Measurements from ENCODE around the gene SDK1. TPM values are rescaled to one million over a fixed set of nuclear protein-coding genes. Genes with fewer than 3 reads are reported as not detected.

Gene SDK1
- total and polyA plus RNA-seq, 2 donors: 3.2 to 7.8 TPM

- 87% methylated on average over 12 of the region's 12 CpGs for WGBS
- Histone ChIP-seq H3K4me3 (ENCODE audit: low read length in 2 of 2) (no peak overlapping the region), H3K4me1 (ENCODE audit: control insufficient read depth in 2 of 2, insufficient read depth in 2 of 2, low read length in 2 of 2) (no peaks in the 10 kb centered on the region), H3K27me3 (ENCODE audit: control insufficient read depth in 2 of 2, insufficient read depth in 1 of 2, low read length in 1 of 2) (no peaks in the 10 kb centered on the region), H3K36me3 (ENCODE audit: control insufficient read depth in 2 of 2, insufficient read depth in 2 of 2, low read length in 1 of 2) (no peaks in the 10 kb centered on the region), H3K27ac (ENCODE audit: low read depth in 1 of 2, low read length in 1 of 2) (no peak overlapping the region), H3K9me3 (ENCODE audit: control insufficient read depth in 2 of 2, insufficient read depth in 1 of 2, low read length in 1 of 2) (no peaks in the 10 kb centered on the region)
- DNase-seq (ENCODE audit: low read depth in 6 of 9, low spot score in 9 of 9): no peak
These were observed 732.9 kb downstream of the SDK1 start for GRCh38 chr7:4033996-4034395.

DNA sequence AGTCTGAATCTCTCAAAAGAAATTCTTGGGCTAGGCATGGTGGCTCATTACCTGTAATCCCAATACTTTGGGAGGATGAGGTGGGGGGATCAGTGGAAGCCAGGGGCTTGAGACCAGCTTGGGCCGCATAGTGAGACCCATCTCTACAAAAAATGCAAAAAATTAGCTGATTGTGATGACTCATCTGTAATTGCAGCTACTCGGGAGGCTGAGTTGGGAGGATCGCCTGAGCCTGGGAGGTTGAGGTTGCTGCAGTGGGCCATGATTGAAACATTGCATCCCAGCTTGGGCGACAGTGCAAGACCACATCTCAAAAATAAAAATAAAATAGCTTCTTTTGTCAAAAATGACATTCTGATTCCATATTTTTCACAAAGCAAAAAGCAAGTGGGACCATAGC, 736.3 kb downstream of the SDK1 start:
- Histone ChIP-seq H3K4me1 (ENCODE audit: control insufficient read depth in 2 of 2, insufficient read depth in 2 of 2, low read length in 2 of 2) (no peaks in the 10 kb centered on the region), H3K27me3 (ENCODE audit: control insufficient read depth in 2 of 2, insufficient read depth in 1 of 2, low read length in 1 of 2) (no peaks in the 10 kb centered on the region), H3K9me3 (ENCODE audit: control insufficient read depth in 2 of 2, insufficient read depth in 1 of 2, low read length in 1 of 2) (no peaks in the 10 kb centered on the region), H3K4me3 (ENCODE audit: low read length in 2 of 2) (no peak overlapping the region), H3K27ac (ENCODE audit: low read depth in 1 of 2, low read length in 1 of 2) (no peak overlapping the region), H3K36me3 (ENCODE audit: control insufficient read depth in 2 of 2, insufficient read depth in 2 of 2, low read length in 1 of 2) (no peaks in the 10 kb centered on the region)
- WGBS: 98% methylated on average over 4 of the region's 4 CpGs
- no peak for DNase-seq (ENCODE audit: low read depth in 6 of 9, low spot score in 9 of 9)

DNA sequence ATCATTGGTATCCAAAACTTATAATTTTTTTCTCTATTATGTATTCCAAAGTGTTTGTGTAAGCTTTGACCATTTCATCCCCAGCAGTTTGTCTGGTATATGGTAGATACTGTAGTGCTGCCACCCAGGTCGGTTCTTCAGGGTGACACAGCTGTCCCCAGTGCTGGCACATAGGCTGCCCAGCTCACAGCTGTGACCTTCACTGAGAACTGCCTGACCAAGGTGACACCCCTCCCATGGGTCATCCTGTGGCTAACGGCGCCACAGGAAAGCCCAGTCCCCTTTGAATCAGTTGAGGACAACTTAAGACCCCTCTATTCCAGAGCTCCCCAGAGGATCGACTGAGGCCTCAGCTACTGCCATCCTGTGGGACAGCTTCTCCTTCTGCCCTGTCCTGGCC, 736.8 kb downstream of the SDK1 start:
- Histone ChIP-seq H3K4me3 (ENCODE audit: low read length in 2 of 2) (no peak overlapping the region), H3K36me3 (ENCODE audit: control insufficient read depth in 2 of 2, insufficient read depth in 2 of 2, low read length in 1 of 2) (no peaks in the 10 kb centered on the region), H3K4me1 (ENCODE audit: control insufficient read depth in 2 of 2, insufficient read depth in 2 of 2, low read length in 2 of 2) (no peaks in the 10 kb centered on the region), H3K9me3 (ENCODE audit: control insufficient read depth in 2 of 2, insufficient read depth in 1 of 2, low read length in 1 of 2) (no peaks in the 10 kb centered on the region), H3K27ac (ENCODE audit: low read depth in 1 of 2, low read length in 1 of 2) (no peak overlapping the region), H3K27me3 (ENCODE audit: control insufficient read depth in 2 of 2, insufficient read depth in 1 of 2, low read length in 1 of 2) (no peaks in the 10 kb centered on the region)
- WGBS: 90% methylated on average over 4 of the region's 4 CpGs
- no peak for DNase-seq (ENCODE audit: low read depth in 6 of 9, low spot score in 9 of 9)

DNA sequence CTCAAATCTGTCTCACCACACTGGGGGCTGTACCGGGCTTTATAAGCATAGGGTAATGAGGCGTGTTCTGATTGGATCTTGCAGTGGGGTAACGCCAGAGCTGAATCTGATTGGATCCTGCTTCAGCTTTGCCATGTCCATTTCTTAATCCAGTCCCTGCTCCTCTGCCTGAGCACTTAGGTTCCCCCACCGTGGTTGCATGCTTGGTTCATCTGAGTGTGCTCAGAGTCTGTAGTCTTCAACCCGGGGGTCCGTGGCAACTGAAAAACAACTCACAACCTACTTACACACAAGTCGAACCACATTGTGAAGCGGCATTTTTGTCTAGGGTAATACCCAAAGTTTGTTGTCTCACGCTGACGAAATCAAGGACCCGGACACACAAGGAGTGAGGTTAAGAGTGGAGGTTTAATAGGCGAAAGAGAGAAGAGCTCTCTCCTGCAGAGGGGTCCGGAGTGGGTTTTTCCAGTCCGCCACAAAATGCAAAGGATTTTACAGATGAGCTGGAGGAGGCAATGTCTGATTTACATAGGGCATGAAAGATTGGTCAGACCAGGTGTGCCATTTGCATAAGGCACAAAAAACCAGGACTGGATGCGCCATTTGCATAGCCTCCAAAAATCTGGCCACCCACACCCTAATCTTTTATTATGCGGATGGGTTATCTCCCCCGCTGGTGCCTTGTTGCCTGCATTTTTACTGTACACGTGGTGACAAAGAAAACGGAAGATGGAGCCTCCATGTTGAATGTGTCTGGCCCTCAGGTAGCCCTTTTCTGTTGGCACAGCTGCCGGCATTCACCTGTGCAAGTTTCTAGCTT, 739.3 kb downstream of the SDK1 start:
- no peaks in the 10 kb centered on the region for H3K4me1 ChIP-seq (ENCODE audit: control insufficient read depth in 2 of 2, insufficient read depth in 2 of 2, low read length in 2 of 2)
- no peaks in the 10 kb centered on the region for H3K36me3 ChIP-seq (ENCODE audit: control insufficient read depth in 2 of 2, insufficient read depth in 2 of 2, low read length in 1 of 2)
- no peak overlapping the region for H3K27ac ChIP-seq (ENCODE audit: low read depth in 1 of 2, low read length in 1 of 2)
- 88% methylated on average over 20 of the region's 20 CpGs for WGBS
- H3K27me3 ChIP-seq (ENCODE audit: control insufficient read depth in 2 of 2, insufficient read depth in 1 of 2, low read length in 1 of 2): no peaks in the 10 kb centered on the region
- no peaks in the 10 kb centered on the region for H3K9me3 ChIP-seq (ENCODE audit: control insufficient read depth in 2 of 2, insufficient read depth in 1 of 2, low read length in 1 of 2)
- DNase-seq (ENCODE audit: low read depth in 6 of 9, low spot score in 9 of 9): no peak
- no peak overlapping the region for H3K4me3 ChIP-seq (ENCODE audit: low read length in 2 of 2)

- Histone ChIP-seq H3K4me3 (ENCODE audit: low read length in 2 of 2) (no peak overlapping the region), H3K4me1 (ENCODE audit: control insufficient read depth in 2 of 2, insufficient read depth in 2 of 2, low read length in 2 of 2) (no peaks in the 10 kb centered on the region), H3K36me3 (ENCODE audit: control insufficient read depth in 2 of 2, insufficient read depth in 2 of 2, low read length in 1 of 2) (no peaks in the 10 kb centered on the region), H3K27ac (ENCODE audit: low read depth in 1 of 2, low read length in 1 of 2) (no peak overlapping the region), H3K9me3 (ENCODE audit: control insufficient read depth in 2 of 2, insufficient read depth in 1 of 2, low read length in 1 of 2) (no peaks in the 10 kb centered on the region), H3K27me3 (ENCODE audit: control insufficient read depth in 2 of 2, insufficient read depth in 1 of 2, low read length in 1 of 2) (no peaks in the 10 kb centered on the region)
- WGBS: 79% methylated on average over 11 of the region's 11 CpGs
- DNase-seq (ENCODE audit: low read depth in 6 of 9, low spot score in 9 of 9): no peak
These were observed 741.5 kb downstream of the SDK1 start for GRCh38 chr7:4042402-4043045.

DNA sequence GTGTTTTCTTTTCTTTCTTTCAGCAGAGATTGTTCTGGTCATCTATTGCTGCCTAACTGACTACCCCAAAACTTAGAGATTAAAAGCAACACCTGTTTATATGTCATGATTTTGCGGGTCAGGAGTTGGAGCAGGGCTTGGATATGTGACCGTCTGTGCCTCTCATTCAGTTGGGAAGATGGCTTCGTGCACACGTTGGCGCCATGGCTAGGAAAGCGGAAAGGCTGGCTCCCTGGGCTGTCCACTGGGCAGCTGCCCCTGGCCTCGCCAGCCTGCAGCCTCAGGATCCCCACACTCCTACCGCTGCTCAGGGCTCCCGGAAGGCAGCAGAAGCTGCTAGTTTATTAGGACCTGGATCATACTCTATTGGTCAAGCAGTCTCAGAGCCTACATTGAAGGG, 742.9 kb downstream of the SDK1 start:
- Histone ChIP-seq H3K27me3 (ENCODE audit: control insufficient read depth in 2 of 2, insufficient read depth in 1 of 2, low read length in 1 of 2) (no peaks in the 10 kb centered on the region), H3K4me1 (ENCODE audit: control insufficient read depth in 2 of 2, insufficient read depth in 2 of 2, low read length in 2 of 2) (no peaks in the 10 kb centered on the region), H3K4me3 (ENCODE audit: low read length in 2 of 2) (no peak overlapping the region), H3K36me3 (ENCODE audit: control insufficient read depth in 2 of 2, insufficient read depth in 2 of 2, low read length in 1 of 2) (no peaks in the 10 kb centered on the region), H3K9me3 (ENCODE audit: control insufficient read depth in 2 of 2, insufficient read depth in 1 of 2, low read length in 1 of 2) (no peaks in the 10 kb centered on the region), H3K27ac (ENCODE audit: low read depth in 1 of 2, low read length in 1 of 2) (no peak overlapping the region)
- WGBS: 96% methylated on average over 9 of the region's 9 CpGs
- no peak for DNase-seq (ENCODE audit: low read depth in 6 of 9, low spot score in 9 of 9)

- 98% methylated on average over 15 of the region's 15 CpGs for WGBS
- no peak overlapping the region for H3K4me3 ChIP-seq (ENCODE audit: low read length in 2 of 2)
- no peaks in the 10 kb centered on the region for H3K4me1 ChIP-seq (ENCODE audit: control insufficient read depth in 2 of 2, insufficient read depth in 2 of 2, low read length in 2 of 2)
- no peaks in the 10 kb centered on the region for H3K27me3 ChIP-seq (ENCODE audit: control insufficient read depth in 2 of 2, insufficient read depth in 1 of 2, low read length in 1 of 2)
- no peak overlapping the region for H3K27ac ChIP-seq (ENCODE audit: low read depth in 1 of 2, low read length in 1 of 2)
- no peaks in the 10 kb centered on the region for H3K36me3 ChIP-seq (ENCODE audit: control insufficient read depth in 2 of 2, insufficient read depth in 2 of 2, low read length in 1 of 2)
- no peak for DNase-seq (ENCODE audit: low read depth in 6 of 9, low spot score in 9 of 9)
- no peaks in the 10 kb centered on the region for H3K9me3 ChIP-seq (ENCODE audit: control insufficient read depth in 2 of 2, insufficient read depth in 1 of 2, low read length in 1 of 2)
These were observed 744.4 kb downstream of the SDK1 start for GRCh38 chr7:4045450-4045849.

GRCh38 chr7:4045975-4046374, 744.9 kb downstream of the SDK1 start:
- H3K4me1 ChIP-seq (ENCODE audit: control insufficient read depth in 2 of 2, insufficient read depth in 2 of 2, low read length in 2 of 2): no peaks in the 10 kb centered on the region
- no peaks in the 10 kb centered on the region for H3K36me3 ChIP-seq (ENCODE audit: control insufficient read depth in 2 of 2, insufficient read depth in 2 of 2, low read length in 1 of 2)
- no peaks in the 10 kb centered on the region for H3K9me3 ChIP-seq (ENCODE audit: control insufficient read depth in 2 of 2, insufficient read depth in 1 of 2, low read length in 1 of 2)
- no peaks in the 10 kb centered on the region for H3K27me3 ChIP-seq (ENCODE audit: control insufficient read depth in 2 of 2, insufficient read depth in 1 of 2, low read length in 1 of 2)
- no peak for DNase-seq (ENCODE audit: low read depth in 6 of 9, low spot score in 9 of 9)
- H3K4me3 ChIP-seq (ENCODE audit: low read length in 2 of 2): no peak overlapping the region
- H3K27ac ChIP-seq (ENCODE audit: low read depth in 1 of 2, low read length in 1 of 2): no peak overlapping the region
- 94% methylated on average over 8 of the region's 8 CpGs for WGBS

DNA sequence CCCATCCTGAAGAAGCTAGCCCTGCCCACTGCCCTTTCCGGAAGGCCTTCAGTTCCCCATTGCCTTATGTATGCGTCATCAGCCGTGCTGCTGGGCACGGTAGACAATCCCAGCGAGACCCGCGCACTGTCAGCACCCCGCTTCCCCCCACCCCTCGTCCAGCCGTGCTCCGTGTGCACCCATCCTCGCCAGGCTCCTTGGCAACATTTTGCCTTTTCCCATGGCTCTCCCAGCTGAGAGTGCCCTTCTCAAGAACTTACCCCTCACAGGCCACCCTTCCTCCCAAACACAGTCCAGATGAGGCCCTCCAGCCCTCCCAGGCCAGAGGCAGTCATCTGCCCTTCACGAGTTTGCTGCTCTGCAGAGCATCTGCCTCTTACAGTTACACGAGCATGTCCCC, 747.3 kb downstream of the SDK1 start:
- H3K4me1 ChIP-seq (ENCODE audit: control insufficient read depth in 2 of 2, insufficient read depth in 2 of 2, low read length in 2 of 2): no peaks in the 10 kb centered on the region
- no peaks in the 10 kb centered on the region for H3K27me3 ChIP-seq (ENCODE audit: control insufficient read depth in 2 of 2, insufficient read depth in 1 of 2, low read length in 1 of 2)
- no peaks in the 10 kb centered on the region for H3K9me3 ChIP-seq (ENCODE audit: control insufficient read depth in 2 of 2, insufficient read depth in 1 of 2, low read length in 1 of 2)
- H3K27ac ChIP-seq (ENCODE audit: low read depth in 1 of 2, low read length in 1 of 2): no peak overlapping the region
- 93% methylated on average over 14 of the region's 14 CpGs for WGBS
- DNase-seq (ENCODE audit: low read depth in 6 of 9, low spot score in 9 of 9): no peak
- H3K4me3 ChIP-seq (ENCODE audit: low read length in 2 of 2): no peak overlapping the region
- no peaks in the 10 kb centered on the region for H3K36me3 ChIP-seq (ENCODE audit: control insufficient read depth in 2 of 2, insufficient read depth in 2 of 2, low read length in 1 of 2)

All from thymus (tissue), 11 donors.